ENCODE results near the gene ADAMTSL4. TPM values are rescaled to one million over a fixed set of nuclear protein-coding genes. Genes with fewer than 3 reads are reported as not detected.

ADAMTSL4 gene
- total RNA-seq, 2 experiments from 2014 or later, result 0.28 to 0.59 TPM

Small RNA genes within 50 kb of the gene (microRNA-seq; reads per million reads assigned to microRNA genes)
- gene MIR4257 (ENCODE audit: borderline replicate concordance), result not detected

Other genes with a start within 250 kb of the ADAMTSL4 start
- gene PRPF3, start 227.9 kb upstream of the ADAMTSL4 start, total RNA-seq, result 10 to 100 TPM; 71.4 to 84.4 TPM
- gene RPRD2, start 185.3 kb upstream of the ADAMTSL4 start, total RNA-seq, result 10 to 100 TPM; 24.4 to 32.2 TPM
- 10 to 100 TPM; 43.8 to 58.6 TPM for gene TARS2, start 62.0 kb upstream of the ADAMTSL4 start, total RNA-seq
- gene ECM1, start 41.3 kb upstream of the ADAMTSL4 start, total RNA-seq, result 1 to 10 TPM in 1 of 2 experiments, under 1 TPM in 1; 0.96 to 1.2 TPM
- gene FALEC, start 33.7 kb upstream of the ADAMTSL4 start, total RNA-seq, result under 1 TPM in 1 of 2 experiments, not detected in 1; 0.34 TPM
- 100 to 1,000 TPM; 185 to 265 TPM for gene MCL1, start 30.2 kb downstream of the ADAMTSL4 start, total RNA-seq
- gene ENSA, start 80.2 kb downstream of the ADAMTSL4 start, total RNA-seq, result 100 to 1,000 TPM; 197 to 240 TPM
- gene GOLPH3L, start 147.7 kb downstream of the ADAMTSL4 start, total RNA-seq, result 10 to 100 TPM; 24.2 to 29.1 TPM
- gene HORMAD1, start 171.5 kb downstream of the ADAMTSL4 start, total RNA-seq, result under 1 TPM in 1 of 2 experiments, not detected in 1; 0.25 TPM
- 10 to 100 TPM; 31.4 to 44.8 TPM for gene CTSS, start 216.4 kb downstream of the ADAMTSL4 start, total RNA-seq

All from activated CD4-positive, alpha-beta T cell treated with anti-CD3 and anti-CD28 coated beads for 36 hours (primary cell).